Natural killer cell (primary cell): ENCODE data around the gene STK39. TPM values are rescaled to one million over a fixed set of nuclear protein-coding genes. Genes with fewer than 3 reads are reported as not detected.
A peak's percentile ranks its signal among the peaks of the same experiment; 100 is the strongest.

ENCODE experiments used
- ATAC-seq, 3 donors: fragments of 150-1000 bp in 2 of 3; fragments of 200-7000 bp in 1 of 3; cut with Tn5 transposase; 1 replicate in 1 of 3; 2 replicates in 2 of 3; pipeline ENCODE4 v1.10.0; 2021; ENCODE audit warnings: mild to moderate bottlenecking in 2 of 3, moderate library complexity in 2 of 3
- DNase-seq, 2 donors: peaks; one replicate each; pipeline versions ENCODE4 v3.0.0 to v3.0.0-alpha.2; 2013 to 2021; ENCODE audit warnings: mixed read lengths in 1 of 2
- H3K27ac ChIP-seq: one replicate; pipeline ENCODE4 v1.5.1; 2013; ENCODE audit warnings: mild to moderate bottlenecking, low read length
- H3K27me3 ChIP-seq: one replicate; pipeline ENCODE4 v1.6.1; 2013; ENCODE audit warnings: low read length; ENCODE audit not compliant: control insufficient read depth, insufficient read depth
- H3K36me3 ChIP-seq: one replicate; pipeline ENCODE4 v1.6.1; 2013; ENCODE audit warnings: low read length; ENCODE audit not compliant: control insufficient read depth, insufficient read depth
- H3K4me1 ChIP-seq: one replicate; pipeline ENCODE4 v1.6.1; 2013; ENCODE audit warnings: low read length; ENCODE audit not compliant: control insufficient read depth, insufficient read depth
- H3K4me3 ChIP-seq: one replicate; pipeline ENCODE4 v1.5.1; 2013; ENCODE audit warnings: low read length
- H3K9me3 ChIP-seq: one replicate; pipeline ENCODE4 v1.6.1; 2013; ENCODE audit warnings: low read length; ENCODE audit not compliant: control insufficient read depth, insufficient read depth
- H3K27ac Mint-ChIP-seq, 2 donors: one replicate each; pipeline ENCODE4 v1.8.0; 2022; ENCODE audit warnings: mild to moderate bottlenecking in 2 of 2, mixed read lengths in 2 of 2, moderate library complexity in 1 of 2
- H3K27me3 Mint-ChIP-seq, 2 donors: one replicate each; pipeline ENCODE4 v1.8.0; 2022; ENCODE audit warnings: low read depth in 2 of 2, mixed read lengths in 2 of 2
- H3K36me3 Mint-ChIP-seq: one replicate; pipeline ENCODE4 v1.8.0; 2022; ENCODE audit warnings: mixed read lengths
- H3K4me1 Mint-ChIP-seq, 2 donors: one replicate each; pipeline ENCODE4 v1.8.0; 2022; ENCODE audit warnings: mixed read lengths in 2 of 2
- H3K4me3 Mint-ChIP-seq: one replicate; pipeline ENCODE4 v1.8.0; 2022; ENCODE audit warnings: mild to moderate bottlenecking, moderate library complexity, mixed read lengths
- H3K9me3 Mint-ChIP-seq, 2 donors: one replicate each; pipeline ENCODE4 v1.8.0; 2022; ENCODE audit warnings: mixed read lengths in 2 of 2
- CTCF ChIP-seq: fragments of 200-600 bp; IDR thresholded peaks from one replicate; pipeline ENCODE4 v1.8.0; 2022; ENCODE audit warnings: antibody characterized with exemption
- WGBS: methylation state at CpG from one replicate; pipeline ENCODE4 v1.1.7; 2013; ENCODE audit warnings: missing lambda C conversion rate; ENCODE audit not compliant: insufficient coverage; 5-methylcytosine and 5-hydroxymethylcytosine counted together
- intact Hi-C: fragments of 100-400 bp; cut with micrococcal nuclease; formaldehyde crosslinking; loops from one replicate; pipeline ENCODE4 v1.14.2; 2022
- total RNA-seq, 4 donors: library from RNA; stranded (reverse); fragments of 120-200 nt in 1 of 4; gene quantifications; one replicate each; pipeline versions ENCODE4 v1.2.3 to v1.2.4, GENCODE V29; 2013 to 2022

The STK39 gene
- total RNA-seq, 3 donors from 2014 or later (not counting 1 experiment from before 2014, with no cell fraction given): 53.3 to 79.3 (median 66.6) TPM

- Mint-ChIP-seq H3K27ac (peak overlapping the region; percentile 94 to 96), H3K4me1 (peaks cover 82 to 89% of the 10 kb centered on the region in 2 donors), H3K36me3 (no peaks in the 10 kb centered on the region), H3K4me3 (peak overlapping the region; percentile 89), H3K9me3 (no peaks in the 10 kb centered on the region), H3K27me3 (no peaks in the 10 kb centered on the region)
- no peaks in the 10 kb centered on the region for H3K27me3 ChIP-seq
- peaks cover 58% of the 10 kb centered on the region for H3K4me1 ChIP-seq
- peak; percentile 85 to 91 (median 86) for ATAC-seq
- intact Hi-C loops: loop anchor here (1.0 to 2.0 kb wide), 3 partner anchors 16 to 49 kb away; no protein-coding TSS in a partner anchor
- 3% methylated on average over 6 of the region's 7 CpGs for WGBS
- no peaks in the 10 kb centered on the region for H3K9me3 ChIP-seq
- TF ChIP-seq CTCF: no peak
- no peak overlapping the region for H3K4me3 ChIP-seq
- DNase-seq: peak in 1 of 2 donors; percentile 58
- peak overlapping the region; percentile 61 for H3K27ac ChIP-seq
- no peaks in the 10 kb centered on the region for H3K36me3 ChIP-seq
Measured at GRCh38 chr2:168194784-168195522, 52.4 kb downstream of the STK39 start.

- H3K4me3 ChIP-seq: no peak overlapping the region
- H3K36me3 Mint-ChIP-seq: no peaks in the 10 kb centered on the region
- H3K9me3 ChIP-seq: no peaks in the 10 kb centered on the region
- no peaks in the 10 kb centered on the region for H3K9me3 Mint-ChIP-seq
- H3K27ac Mint-ChIP-seq: peak overlapping the region; percentile 94 to 96
- WGBS: 0% methylated on average over 3 of the region's 3 CpGs
- H3K27me3 ChIP-seq: no peaks in the 10 kb centered on the region
- no peak for TF ChIP-seq CTCF
- peak in 1 of 2 donors; percentile 79 for DNase-seq
- peak overlapping the region; percentile 37 for H3K27ac ChIP-seq
- peaks cover 85 to 91% of the 10 kb centered on the region in 2 donors for H3K4me1 Mint-ChIP-seq
- peaks cover 61% of the 10 kb centered on the region for H3K4me1 ChIP-seq
- intact Hi-C loops: no loop called here
- ATAC-seq: peak; percentile 61 to 65 (median 64)
- H3K27me3 Mint-ChIP-seq: no peaks in the 10 kb centered on the region
- H3K36me3 ChIP-seq: no peaks in the 10 kb centered on the region
- peak overlapping the region; percentile 60 for H3K4me3 Mint-ChIP-seq
Measured at GRCh38 chr2:168192839-168193616, 54.4 kb downstream of the STK39 start.

- H3K36me3 ChIP-seq: no peaks in the 10 kb centered on the region
- no peak for TF ChIP-seq CTCF
- H3K27ac Mint-ChIP-seq: peak overlapping the region; percentile 94 to 96
- WGBS: 94% methylated on average over 6 of the region's 6 CpGs
- H3K27me3 Mint-ChIP-seq: no peaks in the 10 kb centered on the region
- peak overlapping the region; percentile 60 for H3K4me3 Mint-ChIP-seq
- peaks cover 89 to 95% of the 10 kb centered on the region in 2 donors for H3K4me1 Mint-ChIP-seq
- no peaks in the 10 kb centered on the region for H3K36me3 Mint-ChIP-seq
- H3K4me1 ChIP-seq: peaks cover 61% of the 10 kb centered on the region
- ATAC-seq: no peak
- H3K27me3 ChIP-seq: no peaks in the 10 kb centered on the region
- no peaks in the 10 kb centered on the region for H3K9me3 ChIP-seq
- peak overlapping the region; percentile 37 for H3K27ac ChIP-seq
- H3K9me3 Mint-ChIP-seq: no peaks in the 10 kb centered on the region
- no peak overlapping the region for H3K4me3 ChIP-seq
- intact Hi-C loops: no loop called here
- no peak for DNase-seq
Measured at GRCh38 chr2:168191955-168192785, 55.2 kb downstream of the STK39 start.
